ENCODE results near the gene RADX.

DNA sequence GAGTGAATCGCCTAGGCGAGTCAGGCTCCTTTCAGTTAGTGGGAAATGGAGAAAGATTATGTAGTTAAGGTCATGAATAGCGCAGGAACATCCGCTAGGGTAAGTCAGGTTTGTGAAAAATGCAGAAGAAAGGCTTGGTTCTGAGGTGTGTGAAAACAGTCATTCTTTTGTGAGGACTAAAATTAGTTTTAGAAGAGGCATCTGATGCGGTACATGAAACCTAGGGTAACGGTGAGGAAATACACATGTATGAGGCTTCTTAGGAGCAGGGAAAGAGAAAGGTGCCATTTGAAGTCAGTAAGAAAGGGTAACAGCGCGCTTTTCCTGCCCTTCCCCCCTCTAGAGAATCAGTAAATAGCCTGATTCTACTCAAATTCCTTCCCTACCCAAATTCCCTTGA is 114.2 kb downstream of the RADX start:
- TF ChIP-seq, protein P1, sequence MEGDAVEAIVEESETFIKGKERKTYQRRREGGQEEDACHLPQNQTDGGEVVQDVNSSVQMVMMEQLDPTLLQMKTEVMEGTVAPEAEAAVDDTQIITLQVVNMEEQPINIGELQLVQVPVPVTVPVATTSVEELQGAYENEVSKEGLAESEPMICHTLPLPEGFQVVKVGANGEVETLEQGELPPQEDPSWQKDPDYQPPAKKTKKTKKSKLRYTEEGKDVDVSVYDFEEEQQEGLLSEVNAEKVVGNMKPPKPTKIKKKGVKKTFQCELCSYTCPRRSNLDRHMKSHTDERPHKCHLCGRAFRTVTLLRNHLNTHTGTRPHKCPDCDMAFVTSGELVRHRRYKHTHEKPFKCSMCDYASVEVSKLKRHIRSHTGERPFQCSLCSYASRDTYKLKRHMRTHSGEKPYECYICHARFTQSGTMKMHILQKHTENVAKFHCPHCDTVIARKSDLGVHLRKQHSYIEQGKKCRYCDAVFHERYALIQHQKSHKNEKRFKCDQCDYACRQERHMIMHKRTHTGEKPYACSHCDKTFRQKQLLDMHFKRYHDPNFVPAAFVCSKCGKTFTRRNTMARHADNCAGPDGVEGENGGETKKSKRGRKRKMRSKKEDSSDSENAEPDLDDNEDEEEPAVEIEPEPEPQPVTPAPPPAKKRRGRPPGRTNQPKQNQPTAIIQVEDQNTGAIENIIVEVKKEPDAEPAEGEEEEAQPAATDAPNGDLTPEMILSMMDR (optimal IDR thresholded peaks at IDR 0.05 in 1 of 3, IDR thresholded peaks at IDR 0.05 in 1 of 3, conservative IDR thresholded peaks at IDR 0.05 in 1 of 3; ENCODE audit: extremely low read depth in 1 of 3, insufficient read depth in 2 of 3, low read length in 3 of 3) = no peak
- no peak for TF ChIP-seq EZH2 (IDR thresholded peaks at IDR 0.05; ENCODE audit: low read length)

All from keratinocyte (primary cell).